Caco-2 (cell line): Measurements from ENCODE around the gene TMCO5A. TPM values are rescaled to one million over a fixed set of nuclear protein-coding genes. Genes with fewer than 3 reads are reported as not detected.

Experiments used
- BruUV-seq: library from RNA; stranded (reverse); fragments of 400-500 nt; replicated peaks from 2 replicates; lab custom pipeline; 2021; lab: Mats Ljungman, UMichigan
- CTCF ChIA-PET: fragments of 300-600 bp; sonication (Branson Sonifier 250); formaldehyde crosslinking; loops from one replicate; lab custom pipeline; 2022; ENCODE audit warnings: antibody characterized with exemption; lab: Charles Lee
- POLR2A ChIA-PET: fragments of 300-600 bp; sonication (Branson Sonifier 250); formaldehyde crosslinking; loops from one replicate; lab custom pipeline; 2022; ENCODE audit warnings: antibody characterized with exemption; lab: Charles Lee
- DNase-seq, 2 experiments: peaks; one replicate each; pipeline versions ENCODE4 v3.0.0 to v3.0.0-alpha.2; 2020 to 2022
- H3K27me3 ChIP-seq: replicated peaks from 2 replicates; pipeline ENCODE4 v1.6.0; 2011; ENCODE audit warnings: low read length; ENCODE audit not compliant: control insufficient read depth, insufficient read depth
- H3K36me3 ChIP-seq: 2 replicates; pipeline ENCODE4 v1.5.1; 2011; ENCODE audit warnings: low read length; ENCODE audit not compliant: control insufficient read depth, insufficient read depth
- H3K4me1 ChIP-seq: fragments of 250-450 bp; sonication (Bioruptor Pico); 2 replicates; pipeline ENCODE4 v1.5.1; 2020; ENCODE audit warnings: mild to moderate bottlenecking
- H3K4me3 ChIP-seq: 2 replicates; pipeline ENCODE4 v1.5.1; 2011; ENCODE audit warnings: low read depth, mild to moderate bottlenecking, control low read depth, low read length
- H3K9me3 ChIP-seq: fragments of 250-450 bp; sonication (Bioruptor Pico); 2 replicates; pipeline ENCODE4 v1.5.1; 2020; ENCODE audit warnings: mild to moderate bottlenecking, moderate library complexity
- H3K27ac Mint-ChIP-seq: one replicate; pipeline ENCODE4 v1.8.0; 2022; ENCODE audit warnings: mixed read lengths; ENCODE audit not compliant: unreplicated experiment
- H3K27me3 Mint-ChIP-seq: one replicate; pipeline ENCODE4 v1.8.0; 2022; ENCODE audit warnings: mixed read lengths; ENCODE audit not compliant: insufficient read depth, unreplicated experiment
- H3K36me3 Mint-ChIP-seq: one replicate; pipeline ENCODE4 v1.8.0; 2022; ENCODE audit warnings: mild to moderate bottlenecking, mixed read lengths; ENCODE audit not compliant: insufficient read depth, unreplicated experiment
- H3K4me1 Mint-ChIP-seq: one replicate; pipeline ENCODE4 v1.8.0; 2022; ENCODE audit warnings: low read depth, mixed read lengths; ENCODE audit not compliant: unreplicated experiment
- H3K4me3 Mint-ChIP-seq: one replicate; pipeline ENCODE4 v1.8.0; 2022; ENCODE audit warnings: mild to moderate bottlenecking, moderate library complexity, mixed read lengths; ENCODE audit not compliant: unreplicated experiment
- H3K9me3 Mint-ChIP-seq: one replicate; pipeline ENCODE4 v1.8.0; 2022; ENCODE audit warnings: mixed read lengths; ENCODE audit not compliant: unreplicated experiment
- intact Hi-C: fragments of 100-400 bp; cut with micrococcal nuclease; formaldehyde crosslinking; loops from one replicate; pipeline ENCODE4 v1.10.0; 2022; ENCODE audit not compliant: unreplicated experiment
- total RNA-seq: library from RNA; stranded (reverse); gene quantifications from 2 replicates; pipeline ENCODE4 v1.2.3, GENCODE V29; 2022
- TF ChIP-seq, protein P1 (sequence below), 2 experiments: fragments of 200-600 bp in 1 of 2; IDR thresholded peaks; 1 replicate in 1 of 2; 2 replicates in 1 of 2; pipeline versions ENCODE4 v1.5.1 to v1.8.0; 2011 to 2022; ENCODE audit warnings: antibody characterized with exemption in 1 of 2, control low read depth in 1 of 2, inconsistent platforms in 1 of 2, low read depth in 1 of 2, low read length in 1 of 2, mild to moderate bottlenecking in 1 of 2, moderate library complexity in 1 of 2; ENCODE audit not compliant: insufficient read depth in 1 of 2, severe bottlenecking in 1 of 2, unreplicated experiment in 1 of 2

TMCO5A gene
- total RNA-seq, 1 experiment from 2014 or later: not detected

DNA sequence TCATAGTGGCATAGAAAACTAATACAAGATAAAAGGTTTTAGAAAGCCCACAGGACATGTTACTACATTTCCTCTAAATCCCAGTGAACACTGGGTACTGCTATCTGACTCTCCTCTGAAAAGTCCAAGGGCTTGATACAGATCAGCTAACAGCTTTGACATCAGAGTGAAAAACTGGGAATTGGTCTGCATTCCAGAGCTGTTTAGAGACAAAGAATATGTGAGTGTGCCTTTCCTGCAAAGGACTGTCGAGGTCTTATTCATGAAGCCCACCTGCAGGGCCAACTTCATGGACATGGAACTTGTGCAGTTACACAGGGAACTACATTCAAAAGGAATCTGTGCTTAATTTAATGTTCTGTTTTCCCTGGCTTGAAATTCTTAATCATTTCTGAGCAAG lies 5.2 kb upstream of the TMCO5A start:
- H3K4me1 Mint-ChIP-seq: no peaks in the 10 kb centered on the region
- Histone ChIP-seq H3K4me1 (peaks cover 3% of the 10 kb centered on the region; the same call in 1 of the 2 replicates), H3K27me3 (no peaks in the 10 kb centered on the region), H3K36me3 (no peaks in the 10 kb centered on the region), H3K4me3 (no peak overlapping the region), H3K9me3 (no peaks in the 10 kb centered on the region)
- ChIA-PET POLR2A (interaction anchor here (0.6 kb wide), 1 partner anchor 53 kb away, joined by 5 read pairs; no protein-coding TSS in a partner anchor), CTCF (no interaction called here)
- intact Hi-C loops: no loop called here
- no peaks in the 10 kb centered on the region for H3K27me3 Mint-ChIP-seq
- BruUV-seq: no TSS peak
- peaks cover 3% of the 10 kb centered on the region for H3K9me3 Mint-ChIP-seq
- H3K4me3 Mint-ChIP-seq: no peak overlapping the region
- no peak for DNase-seq
- TF ChIP-seq, protein P1, sequence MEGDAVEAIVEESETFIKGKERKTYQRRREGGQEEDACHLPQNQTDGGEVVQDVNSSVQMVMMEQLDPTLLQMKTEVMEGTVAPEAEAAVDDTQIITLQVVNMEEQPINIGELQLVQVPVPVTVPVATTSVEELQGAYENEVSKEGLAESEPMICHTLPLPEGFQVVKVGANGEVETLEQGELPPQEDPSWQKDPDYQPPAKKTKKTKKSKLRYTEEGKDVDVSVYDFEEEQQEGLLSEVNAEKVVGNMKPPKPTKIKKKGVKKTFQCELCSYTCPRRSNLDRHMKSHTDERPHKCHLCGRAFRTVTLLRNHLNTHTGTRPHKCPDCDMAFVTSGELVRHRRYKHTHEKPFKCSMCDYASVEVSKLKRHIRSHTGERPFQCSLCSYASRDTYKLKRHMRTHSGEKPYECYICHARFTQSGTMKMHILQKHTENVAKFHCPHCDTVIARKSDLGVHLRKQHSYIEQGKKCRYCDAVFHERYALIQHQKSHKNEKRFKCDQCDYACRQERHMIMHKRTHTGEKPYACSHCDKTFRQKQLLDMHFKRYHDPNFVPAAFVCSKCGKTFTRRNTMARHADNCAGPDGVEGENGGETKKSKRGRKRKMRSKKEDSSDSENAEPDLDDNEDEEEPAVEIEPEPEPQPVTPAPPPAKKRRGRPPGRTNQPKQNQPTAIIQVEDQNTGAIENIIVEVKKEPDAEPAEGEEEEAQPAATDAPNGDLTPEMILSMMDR (IDR thresholded peaks at IDR 0.05; ENCODE audit: insufficient read depth in 1 of 2, low read depth in 1 of 2, low read length in 1 of 2, severe bottlenecking in 1 of 2, unreplicated experiment in 1 of 2): no peak
- H3K36me3 Mint-ChIP-seq: no peaks in the 10 kb centered on the region
- no peak overlapping the region for H3K27ac Mint-ChIP-seq

DNA sequence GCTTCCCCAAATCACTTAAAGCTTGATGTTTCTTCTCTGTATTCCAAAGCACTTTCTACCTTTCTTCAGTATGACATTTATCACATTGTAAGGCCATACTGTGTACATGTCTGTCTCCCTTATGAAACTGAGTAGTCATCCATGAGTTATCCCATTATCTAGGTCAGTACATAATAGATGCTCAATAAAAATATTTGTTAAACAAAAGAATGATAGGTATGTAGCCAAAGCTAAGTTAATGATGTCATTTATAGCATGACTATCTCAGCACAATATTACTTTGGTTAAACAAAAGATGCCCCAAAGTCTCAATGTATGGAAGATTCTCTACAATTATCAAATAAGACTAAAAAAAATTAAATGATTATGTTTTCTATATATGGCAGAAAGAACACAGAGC lies 3.1 kb upstream of the TMCO5A start:
- POLR2A ChIA-PET: no interaction called here
- H3K36me3 Mint-ChIP-seq: no peaks in the 10 kb centered on the region
- BruUV-seq: no TSS peak

DNA sequence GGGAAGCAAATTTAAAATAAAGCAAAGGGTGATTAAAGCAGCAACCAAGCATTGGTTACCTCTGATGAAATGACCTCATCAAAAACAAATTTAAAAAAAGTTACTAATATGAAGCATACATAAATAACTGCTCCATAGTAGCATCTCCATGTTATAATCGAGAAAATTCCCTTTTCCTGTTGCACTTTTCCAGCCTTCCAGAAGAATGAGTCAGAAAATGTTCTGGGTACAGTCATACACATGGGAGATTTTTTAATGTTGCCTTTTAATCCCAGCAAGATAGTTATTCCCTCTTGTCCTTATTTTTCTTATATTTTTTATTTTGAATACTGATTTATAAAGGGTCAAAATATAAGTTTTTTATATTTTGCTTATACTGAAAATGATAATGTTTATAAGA lies 2.6 kb upstream of the TMCO5A start:
- H3K36me3 Mint-ChIP-seq: no peaks in the 10 kb centered on the region
- H3K9me3 Mint-ChIP-seq: peaks cover 10% of the 10 kb centered on the region
- H3K9me3 ChIP-seq: no peaks in the 10 kb centered on the region
- no peak overlapping the region for H3K4me3 ChIP-seq
- CTCF ChIA-PET: no interaction called here
- no peak overlapping the region for H3K27ac Mint-ChIP-seq
- H3K27me3 ChIP-seq: no peaks in the 10 kb centered on the region
- H3K27me3 Mint-ChIP-seq: no peaks in the 10 kb centered on the region
- no peaks in the 10 kb centered on the region for H3K36me3 ChIP-seq
- BruUV-seq: no TSS peak
- H3K4me3 Mint-ChIP-seq: no peak overlapping the region
- TF ChIP-seq, protein P1 (IDR thresholded peaks at IDR 0.05; ENCODE audit: insufficient read depth in 1 of 2, low read depth in 1 of 2, low read length in 1 of 2, severe bottlenecking in 1 of 2, unreplicated experiment in 1 of 2): no peak
- peaks cover 4% of the 10 kb centered on the region; the same call in 1 of the 2 replicates for H3K4me1 ChIP-seq
- no peak for DNase-seq
- POLR2A ChIA-PET: no interaction called here
- no peaks in the 10 kb centered on the region for H3K4me1 Mint-ChIP-seq
- intact Hi-C loops: no loop called here

More for the DNA sequence above, 3.1 kb upstream of the TMCO5A start:
- DNase-seq: no peak
- Histone ChIP-seq H3K4me1 (peaks cover 4% of the 10 kb centered on the region; the same call in 1 of the 2 replicates), H3K4me3 (no peak overlapping the region), H3K36me3 (no peaks in the 10 kb centered on the region), H3K27me3 (no peaks in the 10 kb centered on the region), H3K9me3 (no peaks in the 10 kb centered on the region)
- TF ChIP-seq, protein P1 (IDR thresholded peaks at IDR 0.05; ENCODE audit: insufficient read depth in 1 of 2, low read depth in 1 of 2, low read length in 1 of 2, severe bottlenecking in 1 of 2, unreplicated experiment in 1 of 2): no peak
- intact Hi-C loops: no loop called here
- Mint-ChIP-seq H3K4me1 (no peaks in the 10 kb centered on the region), H3K27me3 (no peaks in the 10 kb centered on the region), H3K4me3 (no peak overlapping the region), H3K9me3 (peaks cover 10% of the 10 kb centered on the region), H3K27ac (no peak overlapping the region)
- CTCF ChIA-PET: no interaction called here
